Measurements from ENCODE around the gene TTC6.

DNA sequence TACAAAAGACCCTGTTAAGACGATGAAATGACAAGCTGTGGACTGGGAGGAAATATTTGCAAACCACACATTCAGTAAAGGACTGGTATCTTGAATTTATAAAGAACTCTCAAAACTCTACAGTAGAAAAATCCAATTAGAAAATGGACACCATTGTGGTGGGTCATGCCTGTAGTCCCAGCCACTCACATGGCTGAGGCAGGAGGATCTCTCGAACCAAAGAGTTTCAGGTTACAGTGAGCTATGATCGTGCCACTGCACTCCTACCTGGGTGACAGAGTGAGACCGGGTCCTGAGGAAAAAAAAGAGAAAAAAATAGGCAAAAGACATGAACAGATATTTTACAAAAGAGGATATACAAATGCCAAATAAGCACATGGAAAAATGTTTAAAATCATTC is 41.9 kb downstream of the TTC6 start:
- TF ChIP-seq CTCF (IDR thresholded peaks at IDR 0.05) (no peak), POLR2AphosphoS5 (IDR thresholded peaks at IDR 0.05) (no peak), POLR2A (IDR thresholded peaks at IDR 0.05) (no peak)
